Trophoblast cell (in vitro differentiated cells and primary cell): ENCODE results near the gene ANKRD33B.

Experiments used
- DNase-seq, 2 donors: peaks; one replicate each; pipeline ENCODE4 v3.0.0-alpha.2; 2016
- H2AFZ ChIP-seq: 2 replicates; pipeline ENCODE4 v1.6.1; 2013; ENCODE audit warnings: low read length, moderate library complexity, mild to moderate bottlenecking; ENCODE audit not compliant: insufficient read depth, poor library complexity
- H2AK5ac ChIP-seq: 2 replicates; pipeline ENCODE4 v1.6.1; 2013; ENCODE audit warnings: mild to moderate bottlenecking, low read length
- H2BK120ac ChIP-seq: 2 replicates; pipeline ENCODE4 v1.6.1; 2013; ENCODE audit warnings: low read length, mild to moderate bottlenecking, moderate library complexity; ENCODE audit not compliant: insufficient read depth, poor library complexity
- H2BK12ac ChIP-seq: 2 replicates; pipeline ENCODE4 v1.6.1; 2013; ENCODE audit warnings: mild to moderate bottlenecking, low read length, moderate library complexity
- H2BK5ac ChIP-seq: 2 replicates; pipeline ENCODE4 v1.6.1; 2013; ENCODE audit warnings: low read length, low read depth, moderate library complexity, mild to moderate bottlenecking; ENCODE audit not compliant: poor library complexity
- H3K14ac ChIP-seq: 2 replicates; pipeline ENCODE4 v1.6.1; 2013; ENCODE audit warnings: mild to moderate bottlenecking, low read length
- H3K18ac ChIP-seq: 2 replicates; pipeline ENCODE4 v1.6.1; 2013; ENCODE audit warnings: mild to moderate bottlenecking, low read length
- H3K23ac ChIP-seq: 2 replicates; pipeline ENCODE4 v1.6.1; 2013; ENCODE audit warnings: low read length
- H3K27ac ChIP-seq: 2 replicates; pipeline ENCODE4 v1.5.1; 2013; ENCODE audit warnings: low read depth, mild to moderate bottlenecking, inconsistent platforms, low read length, moderate library complexity
- H3K27me3 ChIP-seq: 2 replicates; pipeline ENCODE4 v1.6.1; 2013; ENCODE audit warnings: inconsistent platforms, mild to moderate bottlenecking, low read length, moderate library complexity; ENCODE audit not compliant: insufficient read depth
- H3K36me3 ChIP-seq, 2 experiments: 1 replicate in 1 of 2; 2 replicates in 1 of 2; pipeline ENCODE4 v1.6.1; 2013; ENCODE audit warnings: low read length in 2 of 2, mild to moderate bottlenecking in 2 of 2, moderate library complexity in 1 of 2; ENCODE audit not compliant: insufficient read depth in 2 of 2, control insufficient read depth in 1 of 2
- H3K4ac ChIP-seq: 2 replicates; pipeline ENCODE4 v1.6.1; 2013; ENCODE audit warnings: low read depth, mild to moderate bottlenecking, low read length, moderate library complexity
- H3K4me1 ChIP-seq, 2 experiments: 1 replicate in 1 of 2; 2 replicates in 1 of 2; pipeline ENCODE4 v1.6.1; 2013; ENCODE audit warnings: low read length in 2 of 2, mild to moderate bottlenecking in 2 of 2, moderate library complexity in 1 of 2; ENCODE audit not compliant: insufficient read depth in 2 of 2, control insufficient read depth in 1 of 2
- H3K4me2 ChIP-seq: 2 replicates; pipeline ENCODE4 v1.6.1; 2013; ENCODE audit warnings: inconsistent platforms, mild to moderate bottlenecking, low read length, moderate library complexity
- H3K4me3 ChIP-seq: 2 replicates; pipeline ENCODE4 v1.5.1; 2013; ENCODE audit warnings: mild to moderate bottlenecking, low read depth, low read length, inconsistent platforms
- H3K79me1 ChIP-seq: one replicate; pipeline ENCODE4 v1.6.1; 2013; ENCODE audit warnings: low read length
- H3K79me2 ChIP-seq: 2 replicates; pipeline ENCODE4 v1.6.1; 2013; ENCODE audit warnings: low read length, mild to moderate bottlenecking; ENCODE audit not compliant: control insufficient read depth, insufficient read depth, poor library complexity
- H3K9ac ChIP-seq: 2 replicates; pipeline ENCODE4 v1.6.1; 2013; ENCODE audit warnings: mild to moderate bottlenecking, low read length
- H3K9me3 ChIP-seq: 2 replicates; pipeline ENCODE4 v1.6.1; 2013; ENCODE audit warnings: low read depth, mild to moderate bottlenecking, control low read depth, inconsistent platforms, low read length; ENCODE audit not compliant: insufficient read depth
- H4K12ac ChIP-seq: 2 replicates; pipeline ENCODE4 v1.6.1; 2013; ENCODE audit warnings: low read depth, mild to moderate bottlenecking, low read length, moderate library complexity
- H4K8ac ChIP-seq: 2 replicates; pipeline ENCODE4 v1.6.1; 2013; ENCODE audit warnings: low read depth, mild to moderate bottlenecking, low read length, moderate library complexity
- H4K91ac ChIP-seq: one replicate; pipeline ENCODE4 v1.6.1; 2013; ENCODE audit warnings: low read depth, mild to moderate bottlenecking, low read length, moderate library complexity
- WGBS: extraction: QIAGEN DNeasy Blood & Tissue Kit; methylation state at CpG from one replicate; pipeline ENCODE4 v1.1.7; 2013; ENCODE audit warnings: missing lambda C conversion rate; ENCODE audit not compliant: insufficient read length, insufficient coverage; ENCODE audit errors: extremely low coverage; 5-methylcytosine and 5-hydroxymethylcytosine counted together

ANKRD33B gene

GRCh38 chr5:10595672-10596309, 31.9 kb downstream of the ANKRD33B start:
- H3K4ac ChIP-seq, result peak overlapping the region; percentile 51
- H3K23ac ChIP-seq, result no peak overlapping the region
- peaks cover 5% of the 10 kb centered on the region for H3K79me1 ChIP-seq
- H4K12ac ChIP-seq, result no peak overlapping the region
- H2BK5ac ChIP-seq, result no peak overlapping the region
- peak overlapping the region; percentile 39 for H2AFZ ChIP-seq
- H3K27ac ChIP-seq, result peak overlapping the region; percentile 20
- peaks cover 3% of the 10 kb centered on the region for H3K79me2 ChIP-seq
- no peak overlapping the region for H2AK5ac ChIP-seq
- peaks cover 15 to 17% of the 10 kb centered on the region in 2 experiments for H3K4me1 ChIP-seq
- H3K36me3 ChIP-seq, result no peaks in the 10 kb centered on the region
- no peaks in the 10 kb centered on the region for H3K9me3 ChIP-seq
- no peak overlapping the region for H4K91ac ChIP-seq
- H3K18ac ChIP-seq, result no peak overlapping the region
- no peak overlapping the region for H3K14ac ChIP-seq
- H3K27me3 ChIP-seq, result no peaks in the 10 kb centered on the region
- no peak overlapping the region for H3K4me3 ChIP-seq
- peak overlapping the region; percentile 25 for H4K8ac ChIP-seq
- H3K9ac ChIP-seq, result no peak overlapping the region
- WGBS, result no CpG with 5 or more reads among the region's 8 CpGs
- DNase-seq, result peak; percentile 71 to 74
- peak overlapping the region; percentile 46 for H2BK12ac ChIP-seq
- no peak overlapping the region for H2BK120ac ChIP-seq
- H3K4me2 ChIP-seq, result no peak overlapping the region

GRCh38 chr5:10596310-10596703, 32.4 kb downstream of the ANKRD33B start:
- Histone ChIP-seq H2BK120ac (no peak overlapping the region), H3K79me1 (peaks cover 5% of the 10 kb centered on the region), H3K14ac (no peak overlapping the region), H3K9me3 (no peaks in the 10 kb centered on the region), H3K4ac (peak overlapping the region; percentile 51), H3K9ac (no peak overlapping the region), H2BK12ac (no peak overlapping the region), H3K18ac (no peak overlapping the region), H3K4me1 (peaks cover 16 to 18% of the 10 kb centered on the region in 2 experiments), H3K36me3 (no peaks in the 10 kb centered on the region), H3K4me2 (no peak overlapping the region), H4K91ac (no peak overlapping the region), H4K12ac (no peak overlapping the region), H3K27ac (no peak overlapping the region), H2AK5ac (no peak overlapping the region), H2AFZ (no peak overlapping the region), H3K27me3 (no peaks in the 10 kb centered on the region), H3K79me2 (peaks cover 3% of the 10 kb centered on the region), H3K23ac (no peak overlapping the region), H2BK5ac (no peak overlapping the region), H4K8ac (no peak overlapping the region), H3K4me3 (no peak overlapping the region)
- WGBS, result no CpG with 5 or more reads among the region's 3 CpGs
- no peak for DNase-seq

GRCh38 chr5:10596886-10597451, 33.1 kb downstream of the ANKRD33B start:
- H3K23ac ChIP-seq, result no peak overlapping the region
- H3K14ac ChIP-seq, result no peak overlapping the region
- no peak overlapping the region for H2BK12ac ChIP-seq
- H3K4me1 ChIP-seq, result peaks cover 16 to 22% of the 10 kb centered on the region in 2 experiments
- no peak overlapping the region for H2BK5ac ChIP-seq
- no peaks in the 10 kb centered on the region for H3K36me3 ChIP-seq
- H3K4ac ChIP-seq, result no peak overlapping the region
- no peak overlapping the region for H2AK5ac ChIP-seq
- H4K91ac ChIP-seq, result no peak overlapping the region
- H3K27ac ChIP-seq, result no peak overlapping the region
- no peak overlapping the region for H3K9ac ChIP-seq
- no peak overlapping the region for H4K8ac ChIP-seq
- no peaks in the 10 kb centered on the region for H3K9me3 ChIP-seq
- no peak overlapping the region for H2AFZ ChIP-seq
- no peak overlapping the region for H3K4me3 ChIP-seq
- H3K4me2 ChIP-seq, result no peak overlapping the region
- H2BK120ac ChIP-seq, result no peak overlapping the region
- no peak for DNase-seq
- no peaks in the 10 kb centered on the region for H3K27me3 ChIP-seq
- H4K12ac ChIP-seq, result no peak overlapping the region
- H3K79me2 ChIP-seq, result peaks cover 3% of the 10 kb centered on the region
- peaks cover 5% of the 10 kb centered on the region for H3K79me1 ChIP-seq
- WGBS, result no CpG with 5 or more reads among the region's 1 CpG
- H3K18ac ChIP-seq, result no peak overlapping the region

- Histone ChIP-seq H3K18ac (no peak overlapping the region), H2AK5ac (no peak overlapping the region), H4K91ac (no peak overlapping the region), H4K12ac (no peak overlapping the region), H4K8ac (no peak overlapping the region), H2BK12ac (no peak overlapping the region), H3K4ac (no peak overlapping the region), H3K9me3 (no peaks in the 10 kb centered on the region), H3K23ac (no peak overlapping the region), H2BK120ac (no peak overlapping the region), H3K4me3 (no peak overlapping the region), H2AFZ (no peak overlapping the region), H3K14ac (no peak overlapping the region), H3K79me2 (peaks cover 2% of the 10 kb centered on the region), H2BK5ac (no peak overlapping the region), H3K27ac (no peak overlapping the region), H3K4me2 (no peak overlapping the region), H3K27me3 (no peaks in the 10 kb centered on the region), H3K9ac (no peak overlapping the region), H3K79me1 (peaks cover 2% of the 10 kb centered on the region), H3K36me3 (peaks cover 0 to 1% of the 10 kb centered on the region in 2 experiments), H3K4me1 (peaks cover 16 to 25% of the 10 kb centered on the region in 2 experiments)
- no CpG with 5 or more reads among the region's 1 CpG for WGBS
- DNase-seq, result no peak
These were observed 35.2 kb downstream of the ANKRD33B start for GRCh38 chr5:10599113-10599512.
